D721Med (cell line): ENCODE results near the gene FAM89B.

Experiments
- DNase-seq: peaks from one replicate; pipeline ENCODE4 v3.0.0; 2011; ENCODE audit warnings: low spot score; ENCODE audit not compliant: insufficient read length
- FAIRE-seq: peaks from 2 replicates; lab custom pipeline; 2011; peaks lifted over from hg19 to GRCh38; lab: Jason Lieb, UNC
- TF ChIP-seq, protein P1 (sequence below): IDR thresholded peaks from 2 replicates; pipeline ENCODE4 v1.5.1; 2012; ENCODE audit warnings: mild to moderate bottlenecking, control low read depth; ENCODE audit not compliant: insufficient read depth; ENCODE audit errors: missing control alignments

FAM89B gene

DNA sequence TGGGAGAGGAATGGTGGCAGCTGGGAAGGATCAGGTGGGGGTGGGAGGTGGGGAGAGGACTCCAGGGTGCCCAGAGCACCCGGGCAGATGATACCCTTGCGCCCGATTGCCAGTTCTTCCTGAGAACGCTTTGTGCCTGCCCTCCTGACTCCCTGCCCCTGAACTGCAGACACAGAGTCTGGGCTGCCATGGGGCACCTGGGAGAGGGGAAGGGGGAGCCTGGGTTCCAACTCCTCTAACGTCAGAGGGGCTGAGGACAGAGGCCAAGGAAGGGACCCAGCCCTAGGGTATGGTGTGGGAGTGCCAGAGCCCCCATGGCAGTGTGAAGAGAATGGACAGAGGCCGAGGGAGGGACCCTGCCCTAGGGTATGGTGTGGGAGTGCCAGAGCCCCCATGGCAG is 24.2 kb downstream of the FAM89B start:
- TF ChIP-seq, protein P1, sequence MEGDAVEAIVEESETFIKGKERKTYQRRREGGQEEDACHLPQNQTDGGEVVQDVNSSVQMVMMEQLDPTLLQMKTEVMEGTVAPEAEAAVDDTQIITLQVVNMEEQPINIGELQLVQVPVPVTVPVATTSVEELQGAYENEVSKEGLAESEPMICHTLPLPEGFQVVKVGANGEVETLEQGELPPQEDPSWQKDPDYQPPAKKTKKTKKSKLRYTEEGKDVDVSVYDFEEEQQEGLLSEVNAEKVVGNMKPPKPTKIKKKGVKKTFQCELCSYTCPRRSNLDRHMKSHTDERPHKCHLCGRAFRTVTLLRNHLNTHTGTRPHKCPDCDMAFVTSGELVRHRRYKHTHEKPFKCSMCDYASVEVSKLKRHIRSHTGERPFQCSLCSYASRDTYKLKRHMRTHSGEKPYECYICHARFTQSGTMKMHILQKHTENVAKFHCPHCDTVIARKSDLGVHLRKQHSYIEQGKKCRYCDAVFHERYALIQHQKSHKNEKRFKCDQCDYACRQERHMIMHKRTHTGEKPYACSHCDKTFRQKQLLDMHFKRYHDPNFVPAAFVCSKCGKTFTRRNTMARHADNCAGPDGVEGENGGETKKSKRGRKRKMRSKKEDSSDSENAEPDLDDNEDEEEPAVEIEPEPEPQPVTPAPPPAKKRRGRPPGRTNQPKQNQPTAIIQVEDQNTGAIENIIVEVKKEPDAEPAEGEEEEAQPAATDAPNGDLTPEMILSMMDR: no peak
- DNase-seq: no peak
- no peak for FAIRE-seq

DNA sequence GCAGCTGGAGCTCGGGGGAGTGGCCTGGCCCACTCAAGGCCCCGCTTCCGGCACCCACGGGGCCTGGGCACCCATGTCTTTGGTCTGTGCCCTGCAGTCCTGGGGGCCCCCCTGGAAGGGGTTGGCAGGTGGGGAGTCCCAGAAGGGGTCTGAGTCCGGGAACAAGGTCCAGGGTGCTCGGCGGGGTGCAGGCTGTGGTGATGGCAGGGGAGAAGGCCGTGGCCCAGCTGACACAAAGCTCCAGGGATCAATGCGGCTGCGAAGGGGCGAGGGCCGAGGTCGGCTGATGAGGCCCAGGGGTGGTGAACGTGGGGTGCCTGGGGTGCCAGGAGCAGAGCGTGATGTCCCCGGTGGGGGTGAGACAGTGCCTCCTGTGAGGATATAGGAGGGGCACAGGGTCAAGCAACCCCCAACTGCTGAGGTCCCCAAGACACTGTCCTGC is 25.9 kb downstream of the FAM89B start:
- FAIRE-seq: no peak

DNA sequence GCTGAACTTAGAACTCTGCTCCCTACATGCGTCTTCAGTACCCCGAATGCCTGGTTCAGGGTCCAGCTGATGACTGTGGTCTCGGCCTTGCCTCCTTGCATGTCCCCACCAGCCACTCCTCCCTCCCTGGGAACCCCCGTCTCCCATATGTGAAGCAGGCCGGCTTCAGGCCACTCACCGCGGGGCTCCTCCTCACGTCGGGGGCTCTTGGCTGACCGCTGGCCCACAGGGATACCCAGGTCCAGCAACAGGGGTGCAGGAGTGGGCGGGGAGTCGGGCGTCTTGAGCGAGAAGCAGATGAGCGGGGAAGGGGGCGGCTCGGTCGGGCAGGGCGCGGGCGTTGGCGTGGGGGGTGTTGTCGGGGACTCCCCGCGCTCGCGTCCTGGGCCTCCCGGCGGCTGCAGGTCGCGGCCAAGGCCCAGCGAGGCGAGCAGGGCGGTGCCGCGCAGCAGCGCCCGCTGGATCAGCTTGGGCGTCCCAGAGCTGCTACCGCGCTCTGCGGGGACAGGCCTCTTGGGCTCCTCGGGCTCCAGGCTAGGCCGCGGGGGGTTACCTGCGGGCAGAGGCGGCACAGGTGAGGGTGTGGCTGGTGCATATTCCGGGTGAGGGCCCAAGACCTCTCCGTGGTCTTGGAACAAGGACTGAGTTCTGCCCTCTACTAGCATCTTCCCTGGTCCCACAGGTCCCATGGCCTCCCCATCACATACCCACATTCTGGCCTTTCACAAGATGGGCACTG is 27.0 kb downstream of the FAM89B start:
- FAIRE-seq (no peak), DNase-seq (no peak)
- TF ChIP-seq, protein P1: no peak

More for the DNA sequence above, 25.9 kb downstream of the FAM89B start:
- DNase-seq: no peak
- TF ChIP-seq, protein P1: no peak

DNA sequence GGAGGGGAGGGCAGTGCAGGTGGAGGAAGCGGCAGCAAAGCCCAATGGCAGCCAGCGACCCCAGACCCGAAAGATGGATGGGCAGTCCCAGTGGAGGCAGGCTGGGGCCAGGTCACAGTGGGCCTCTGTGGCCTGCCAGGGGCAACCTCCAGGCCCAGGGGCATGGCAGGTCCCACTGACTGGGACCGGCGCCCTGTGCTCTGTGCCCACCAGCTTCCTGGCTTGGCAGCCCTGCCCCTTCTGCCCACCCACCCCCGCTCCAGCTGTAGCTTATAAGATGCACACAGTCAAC is 27.6 kb downstream of the FAM89B start:
- TF ChIP-seq, protein P1: no peak
- FAIRE-seq (no peak), DNase-seq (no peak)

DNA sequence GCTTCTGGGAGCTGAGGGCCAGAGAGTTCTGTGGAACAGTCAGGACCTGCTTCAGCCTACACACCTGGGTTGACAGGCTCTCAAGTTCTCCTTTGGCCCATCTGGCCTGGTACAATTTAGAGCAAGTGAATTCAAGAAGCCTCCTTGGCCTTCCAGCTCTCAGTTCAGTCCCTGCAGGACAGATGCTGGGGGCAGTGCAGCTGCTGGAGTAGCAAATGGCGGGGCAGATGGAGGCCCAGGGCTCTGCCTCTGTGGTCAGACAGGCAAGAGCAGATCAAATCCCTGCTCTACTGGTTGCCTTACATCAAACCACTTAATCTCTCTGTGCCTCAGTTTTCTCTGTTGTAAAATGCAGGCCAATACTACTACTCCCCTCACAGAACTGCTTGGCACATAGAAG is 31.9 kb downstream of the FAM89B start:
- TF ChIP-seq, protein P1: no peak
- DNase-seq (no peak), FAIRE-seq (no peak)

DNA sequence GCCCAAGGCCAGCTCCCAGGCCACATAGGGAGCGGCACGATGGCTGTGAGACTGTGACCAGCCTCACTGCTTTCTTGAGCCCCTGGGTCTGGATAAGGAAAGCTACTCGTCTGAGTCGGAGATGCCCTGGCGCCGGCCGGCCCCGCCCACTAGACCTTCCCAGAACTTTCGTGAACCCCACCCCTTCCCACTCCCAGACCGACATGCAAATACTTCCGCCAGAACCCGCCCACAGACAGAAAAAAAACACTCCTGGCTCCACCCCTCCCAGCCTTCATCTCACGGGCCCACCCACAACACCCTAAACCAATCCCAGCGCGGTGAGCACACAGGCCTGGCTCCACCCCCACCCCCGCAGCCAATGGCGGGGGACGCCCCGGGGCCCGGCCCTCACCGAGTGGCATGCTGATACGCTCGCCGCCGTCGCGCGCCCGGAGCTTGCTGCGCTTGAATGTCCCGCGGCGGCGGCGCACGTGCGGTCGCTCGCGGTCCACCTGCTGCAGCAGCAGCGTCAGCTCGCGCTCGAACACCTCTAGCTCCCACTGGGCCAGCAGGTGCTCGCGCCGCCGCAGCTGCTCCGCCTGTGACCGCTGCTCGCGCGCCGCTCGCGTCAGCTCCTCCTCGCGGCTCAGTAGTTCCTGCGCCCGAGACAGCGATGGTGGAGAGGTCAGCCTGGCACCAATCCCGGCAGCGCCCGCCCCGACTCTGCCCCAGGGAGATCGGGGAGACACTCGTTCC is 34.7 kb downstream of the FAM89B start:
- TF ChIP-seq, protein P1: no peak
- DNase-seq: peak; percentile 100
- no peak for FAIRE-seq
